Fibroblast of the aortic adventitia (primary cell): ENCODE results near the gene SCUBE1. TPM values are rescaled to one million over a fixed set of nuclear protein-coding genes. Genes with fewer than 3 reads are reported as not detected.

ENCODE experiments used
- DNase-seq: peaks from one replicate; pipeline ENCODE4 v3.0.0-alpha.2; 2010; ENCODE audit warnings: low read depth
- H3K4me3 ChIP-seq: 2 replicates; pipeline ENCODE4 v1.5.1; 2011; ENCODE audit warnings: low read depth, mild to moderate bottlenecking, control low read depth, low read length, moderate library complexity
- total RNA-seq: library from RNA; depleted of rRNA; stranded (reverse); fragments of >200 nt; gene quantifications from 2 replicates; pipeline ENCODE4 v1.2.3, GENCODE V29; 2012; ENCODE audit warnings: low replicate concordance
- TF ChIP-seq, protein P1 (sequence below): IDR thresholded peaks from 2 replicates; pipeline ENCODE4 v1.5.1; 2011; ENCODE audit warnings: mild to moderate bottlenecking, low read length, control low read depth, inconsistent platforms; ENCODE audit not compliant: insufficient read depth

SCUBE1 gene
- total RNA-seq, 1 donor = not detected

DNA sequence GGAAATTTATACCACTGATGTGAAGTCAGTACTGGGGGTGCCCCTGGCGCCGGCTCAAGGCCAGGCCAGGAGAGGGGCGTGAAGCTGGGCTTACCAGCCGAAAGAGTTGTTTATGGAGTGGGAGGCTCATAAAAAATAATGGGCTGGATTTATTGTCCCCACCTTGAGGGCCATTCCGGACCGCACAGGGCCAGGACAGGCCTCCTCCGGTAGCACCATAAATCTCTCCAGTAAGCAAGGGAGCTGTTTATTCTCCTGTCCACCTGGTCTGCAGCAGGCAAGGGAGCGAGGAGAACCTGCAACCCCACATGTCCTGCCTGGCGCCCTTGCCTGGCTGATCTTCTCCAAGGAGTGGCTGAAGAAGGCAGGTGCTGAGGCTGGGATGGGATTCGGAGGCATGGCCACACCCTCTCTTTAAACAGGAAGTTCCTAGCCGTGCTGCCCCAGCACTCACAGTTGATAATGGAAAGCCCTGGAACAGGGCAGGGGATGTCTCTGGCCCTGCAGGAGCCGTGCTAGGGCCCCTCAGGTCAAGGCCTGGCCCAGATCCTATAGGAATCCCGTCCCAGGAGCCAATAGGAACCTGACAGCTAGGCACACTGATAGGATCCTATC lies 65.1 kb downstream of the SCUBE1 start:
- DNase-seq = no peak
- H3K4me3 ChIP-seq = no peak overlapping the region
- TF ChIP-seq, protein P1, sequence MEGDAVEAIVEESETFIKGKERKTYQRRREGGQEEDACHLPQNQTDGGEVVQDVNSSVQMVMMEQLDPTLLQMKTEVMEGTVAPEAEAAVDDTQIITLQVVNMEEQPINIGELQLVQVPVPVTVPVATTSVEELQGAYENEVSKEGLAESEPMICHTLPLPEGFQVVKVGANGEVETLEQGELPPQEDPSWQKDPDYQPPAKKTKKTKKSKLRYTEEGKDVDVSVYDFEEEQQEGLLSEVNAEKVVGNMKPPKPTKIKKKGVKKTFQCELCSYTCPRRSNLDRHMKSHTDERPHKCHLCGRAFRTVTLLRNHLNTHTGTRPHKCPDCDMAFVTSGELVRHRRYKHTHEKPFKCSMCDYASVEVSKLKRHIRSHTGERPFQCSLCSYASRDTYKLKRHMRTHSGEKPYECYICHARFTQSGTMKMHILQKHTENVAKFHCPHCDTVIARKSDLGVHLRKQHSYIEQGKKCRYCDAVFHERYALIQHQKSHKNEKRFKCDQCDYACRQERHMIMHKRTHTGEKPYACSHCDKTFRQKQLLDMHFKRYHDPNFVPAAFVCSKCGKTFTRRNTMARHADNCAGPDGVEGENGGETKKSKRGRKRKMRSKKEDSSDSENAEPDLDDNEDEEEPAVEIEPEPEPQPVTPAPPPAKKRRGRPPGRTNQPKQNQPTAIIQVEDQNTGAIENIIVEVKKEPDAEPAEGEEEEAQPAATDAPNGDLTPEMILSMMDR = no peak

DNA sequence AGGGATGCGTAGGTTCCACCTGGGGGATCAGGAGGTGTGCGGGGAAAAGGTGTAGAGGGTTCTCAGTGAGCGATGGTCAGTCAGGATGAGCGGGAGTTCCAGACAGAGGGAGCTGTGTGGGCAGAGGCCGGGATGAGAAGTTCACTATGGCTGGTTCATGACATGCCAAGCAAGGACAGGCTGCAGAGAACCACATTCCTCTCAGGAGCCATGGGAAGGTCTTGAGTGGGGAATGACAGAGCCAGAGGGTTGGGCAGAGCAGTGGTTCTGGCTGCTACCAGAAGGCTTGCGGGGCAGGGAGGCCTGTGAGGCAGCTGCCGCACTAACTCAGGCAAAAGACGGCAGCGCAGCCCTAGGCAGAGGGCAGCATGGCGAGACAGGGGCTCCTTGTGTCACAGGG lies 66.1 kb downstream of the SCUBE1 start:
- DNase-seq = no peak
- no peak overlapping the region for H3K4me3 ChIP-seq

DNA sequence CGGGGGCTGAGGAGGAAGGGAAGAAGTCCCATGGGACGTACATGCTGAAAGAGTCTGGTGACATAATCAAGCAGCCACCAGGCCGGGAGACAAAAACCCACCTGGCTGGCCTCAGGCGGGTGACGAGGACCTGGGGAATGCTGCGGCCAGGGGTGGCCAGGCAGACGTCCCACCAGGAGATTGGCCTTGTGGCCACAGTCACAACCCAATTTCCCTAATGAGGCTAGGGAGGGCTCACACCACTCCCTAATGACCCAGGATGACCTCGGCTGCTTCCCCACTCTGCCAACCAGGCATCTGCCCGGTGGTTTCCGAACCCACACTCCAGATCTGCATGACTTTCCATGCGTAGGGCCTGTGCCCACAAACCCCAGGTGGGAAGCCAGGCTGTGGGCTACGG lies 66.9 kb downstream of the SCUBE1 start:
- no peak for DNase-seq
- no peak overlapping the region for H3K4me3 ChIP-seq
- TF ChIP-seq, protein P1 = no peak

More for the DNA sequence above, 66.1 kb downstream of the SCUBE1 start:
- TF ChIP-seq, protein P1 = no peak

DNA sequence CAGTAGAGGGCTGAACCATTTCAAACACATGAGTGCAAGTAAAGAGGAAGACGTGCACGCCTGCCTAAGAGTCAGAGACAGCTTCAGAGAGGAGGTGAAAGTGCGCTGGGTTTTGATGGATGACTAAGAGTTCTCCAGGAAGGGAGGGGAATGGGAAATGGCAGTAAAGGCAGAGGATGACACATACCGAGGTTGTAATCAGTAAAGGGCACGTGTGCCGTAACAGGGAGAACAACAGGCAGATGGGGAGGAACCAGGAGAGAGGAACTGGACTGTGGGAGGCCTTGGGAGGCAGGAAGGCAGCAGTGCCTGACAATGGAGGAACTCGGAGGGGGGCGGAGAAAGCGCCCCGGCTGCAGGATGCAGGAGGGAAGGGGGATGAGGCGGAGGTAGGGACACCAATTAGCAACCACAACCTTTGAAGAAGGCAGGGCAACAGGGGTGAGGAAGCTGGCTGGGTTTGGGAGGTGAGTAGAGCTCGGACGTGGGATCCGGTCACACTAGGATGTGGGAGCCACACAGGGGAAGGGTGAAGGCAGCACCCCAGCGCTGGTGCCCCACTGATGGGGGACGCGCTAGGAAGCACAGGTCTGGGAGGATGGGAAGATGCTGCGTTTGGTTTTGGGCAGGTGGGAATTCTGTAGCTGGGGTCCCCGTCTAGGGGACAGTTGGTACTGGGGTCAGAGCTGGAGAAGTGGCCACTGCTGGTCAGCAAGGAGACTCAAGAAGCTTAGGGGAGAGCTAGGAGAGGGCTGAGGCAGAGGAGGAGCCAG lies 67.4 kb downstream of the SCUBE1 start:
- TF ChIP-seq, protein P1 = no peak
- no peak overlapping the region for H3K4me3 ChIP-seq
- DNase-seq = peak; percentile 7

DNA sequence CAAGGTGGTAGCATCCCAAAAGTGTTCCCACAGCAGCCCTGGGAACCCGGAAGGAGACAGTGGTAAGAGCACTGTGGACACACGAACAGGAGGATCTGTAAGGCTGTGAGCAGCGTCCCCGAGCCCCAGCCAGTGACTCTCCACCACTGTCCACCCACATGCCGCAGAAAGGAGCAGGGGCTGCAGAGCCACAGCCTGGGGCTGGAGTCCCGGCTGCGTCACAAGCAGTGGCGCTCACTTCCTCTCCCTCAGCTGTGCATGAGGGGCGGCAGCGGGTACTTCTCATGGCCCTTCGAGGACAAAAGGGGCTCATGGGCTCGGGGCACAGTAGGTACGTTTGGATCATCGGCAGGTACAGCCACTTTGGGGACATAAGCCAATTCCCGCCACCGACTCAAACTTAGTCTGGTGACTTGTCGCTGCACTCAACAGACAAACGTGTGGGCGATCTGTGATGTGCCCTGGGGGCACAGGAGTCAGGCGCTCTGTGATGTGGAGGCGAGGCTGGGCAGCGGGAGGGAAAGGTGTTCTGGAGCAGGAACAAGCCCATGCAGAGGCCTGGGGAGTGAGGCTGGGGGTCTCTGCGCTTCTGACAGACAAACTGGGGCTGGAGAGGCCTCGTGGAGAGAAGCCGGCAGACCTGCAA lies 68.5 kb downstream of the SCUBE1 start:
- DNase-seq = no peak
- TF ChIP-seq, protein P1 = no peak
- H3K4me3 ChIP-seq = no peak overlapping the region

DNA sequence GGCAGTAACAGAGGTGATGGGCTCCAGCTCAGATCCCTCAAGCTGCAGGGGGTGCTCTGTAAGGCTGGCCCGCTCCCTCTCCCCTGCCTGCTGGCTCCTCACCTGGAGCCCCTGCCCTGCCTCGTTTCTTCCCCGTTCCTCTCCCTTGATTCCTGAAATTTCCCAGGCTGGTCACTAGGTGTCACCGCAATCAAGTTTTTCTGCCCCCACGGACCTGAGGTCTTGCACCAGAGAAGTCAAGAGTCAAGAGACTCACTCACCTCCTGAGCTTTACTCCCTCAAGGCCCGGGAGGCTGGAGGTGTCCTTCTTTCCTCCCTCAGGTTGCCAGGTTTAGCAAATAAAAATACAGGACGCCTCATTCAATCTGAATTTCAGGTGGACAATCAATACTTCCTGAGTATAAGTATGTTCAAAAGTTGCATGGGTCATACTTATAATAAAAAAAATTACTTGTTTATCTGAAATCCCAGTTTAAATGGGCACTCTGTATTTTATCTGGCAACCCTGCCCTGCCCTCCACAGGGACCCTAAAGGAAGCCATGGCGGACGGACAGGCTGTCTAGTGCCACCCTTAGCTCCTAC lies 69.2 kb downstream of the SCUBE1 start:
- no peak overlapping the region for H3K4me3 ChIP-seq
- peak; percentile 65 for DNase-seq
- TF ChIP-seq, protein P1 = peak; percentile 78
